ENCODE results near the gene INTS6L. TPM values are rescaled to one million over a fixed set of nuclear protein-coding genes. Genes with fewer than 3 reads are reported as not detected.
A peak's percentile ranks its signal among the peaks of the same experiment; 100 is the strongest.

INTS6L gene
- total and polyA plus RNA-seq, 2 experiments from 2014 or later: 8.1 to 12.3 TPM

DNA sequence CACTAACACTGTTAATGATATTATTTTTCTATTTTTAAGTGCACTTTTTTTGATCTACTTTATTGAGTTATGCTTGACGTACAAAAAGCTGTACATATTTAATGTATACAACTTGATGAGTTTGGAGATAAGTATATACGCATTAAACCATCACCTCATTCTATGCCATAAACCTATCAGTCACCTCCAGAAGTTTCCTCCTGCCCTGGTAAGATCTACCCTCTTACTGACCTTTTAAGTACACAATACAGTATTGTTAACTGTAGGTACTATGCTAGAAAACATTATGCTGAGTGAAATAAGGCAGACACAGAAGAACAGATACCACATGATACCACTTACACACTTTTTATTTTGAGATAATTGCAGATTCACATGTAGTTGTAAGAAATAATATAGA, 36.9 kb downstream of the INTS6L start:
- no peaks in the 10 kb centered on the region for H3K9me3 ChIP-seq (ENCODE audit: low read depth)
- no peaks in the 10 kb centered on the region for H4K20me1 ChIP-seq (ENCODE audit: insufficient read depth, poor library complexity, severe bottlenecking)
- no peaks in the 10 kb centered on the region for H3K79me2 ChIP-seq
- H3K4me2 ChIP-seq: no peak overlapping the region
- no peak for DNase-seq (ENCODE audit: low spot score)
- TF ChIP-seq, protein P1, sequence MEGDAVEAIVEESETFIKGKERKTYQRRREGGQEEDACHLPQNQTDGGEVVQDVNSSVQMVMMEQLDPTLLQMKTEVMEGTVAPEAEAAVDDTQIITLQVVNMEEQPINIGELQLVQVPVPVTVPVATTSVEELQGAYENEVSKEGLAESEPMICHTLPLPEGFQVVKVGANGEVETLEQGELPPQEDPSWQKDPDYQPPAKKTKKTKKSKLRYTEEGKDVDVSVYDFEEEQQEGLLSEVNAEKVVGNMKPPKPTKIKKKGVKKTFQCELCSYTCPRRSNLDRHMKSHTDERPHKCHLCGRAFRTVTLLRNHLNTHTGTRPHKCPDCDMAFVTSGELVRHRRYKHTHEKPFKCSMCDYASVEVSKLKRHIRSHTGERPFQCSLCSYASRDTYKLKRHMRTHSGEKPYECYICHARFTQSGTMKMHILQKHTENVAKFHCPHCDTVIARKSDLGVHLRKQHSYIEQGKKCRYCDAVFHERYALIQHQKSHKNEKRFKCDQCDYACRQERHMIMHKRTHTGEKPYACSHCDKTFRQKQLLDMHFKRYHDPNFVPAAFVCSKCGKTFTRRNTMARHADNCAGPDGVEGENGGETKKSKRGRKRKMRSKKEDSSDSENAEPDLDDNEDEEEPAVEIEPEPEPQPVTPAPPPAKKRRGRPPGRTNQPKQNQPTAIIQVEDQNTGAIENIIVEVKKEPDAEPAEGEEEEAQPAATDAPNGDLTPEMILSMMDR (IDR thresholded peaks at IDR 0.05; ENCODE audit: poor library complexity): no peak
- TF ChIP-seq EZH2phosphoT487 (IDR thresholded peaks at IDR 0.05; ENCODE audit: low read depth, severe bottlenecking, unreplicated experiment): no peak
- H3K4me1 ChIP-seq (ENCODE audit: insufficient read depth): no peaks in the 10 kb centered on the region
- H3K27me3 ChIP-seq: no peaks in the 10 kb centered on the region
- no peak overlapping the region for H3K27ac ChIP-seq
- no peak overlapping the region for H3K4me3 ChIP-seq
- H2AFZ ChIP-seq: no peak overlapping the region
- no peaks in the 10 kb centered on the region for H3K36me3 ChIP-seq (replicated peaks; ENCODE audit: insufficient read depth, low read depth)
- H3K9me2 ChIP-seq (replicated peaks; ENCODE audit: insufficient read depth): no peaks in the 10 kb centered on the region
- 57% methylated on average over 2 of the region's 2 CpGs for WGBS (ENCODE audit: low lambda C conversion rate, missing lambda C conversion rate)

- no peak overlapping the region for H3K27ac ChIP-seq
- no peaks in the 10 kb centered on the region for H3K9me3 ChIP-seq (ENCODE audit: low read depth)
- H3K79me2 ChIP-seq: no peaks in the 10 kb centered on the region
- TF ChIP-seq EZH2 (IDR thresholded peaks at IDR 0.05; ENCODE audit: borderline replicate concordance) (no peak), EZH2phosphoT487 (IDR thresholded peaks at IDR 0.05; ENCODE audit: low read depth, severe bottlenecking, unreplicated experiment) (no peak)
- TF ChIP-seq, protein P1 (IDR thresholded peaks at IDR 0.05; ENCODE audit: poor library complexity): peak; percentile 42
- H3K4me3 ChIP-seq: no peak overlapping the region
- no peak overlapping the region for H3K4me2 ChIP-seq
- H4K20me1 ChIP-seq (ENCODE audit: insufficient read depth, poor library complexity, severe bottlenecking): no peaks in the 10 kb centered on the region
- H3K9me2 ChIP-seq (replicated peaks; ENCODE audit: insufficient read depth): no peaks in the 10 kb centered on the region
- H2AFZ ChIP-seq: no peak overlapping the region
- no peaks in the 10 kb centered on the region for H3K27me3 ChIP-seq
- H3K4me1 ChIP-seq (ENCODE audit: insufficient read depth): no peaks in the 10 kb centered on the region
- WGBS (ENCODE audit: low lambda C conversion rate, missing lambda C conversion rate): 67% methylated on average over 2 of the region's 2 CpGs
- no peaks in the 10 kb centered on the region for H3K36me3 ChIP-seq (replicated peaks; ENCODE audit: insufficient read depth, low read depth)
- DNase-seq (ENCODE audit: low spot score): no peak
These were observed 52.0 kb downstream of the INTS6L start for GRCh38 chrX:135572436-135572835.

DNA sequence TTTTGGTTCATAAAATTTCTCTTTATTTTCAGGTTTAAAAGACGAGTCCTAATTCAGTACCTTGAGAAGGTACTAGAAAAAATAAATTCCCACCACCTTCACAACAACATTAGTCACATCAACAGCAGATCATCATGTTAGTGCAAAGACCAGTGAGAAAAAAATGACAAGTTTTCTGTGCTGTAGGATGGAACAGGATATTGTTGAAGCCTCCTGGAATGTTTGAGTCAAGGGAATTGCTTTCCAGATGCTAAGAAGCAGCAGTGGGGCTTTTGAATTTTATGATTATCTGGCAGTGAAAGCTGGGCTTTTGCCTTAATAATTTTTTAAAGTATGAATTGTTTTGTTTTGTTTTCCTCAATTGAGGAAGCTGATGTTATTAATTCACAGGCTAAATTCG, 61.0 kb downstream of the INTS6L start:
- H3K27ac ChIP-seq: no peak overlapping the region
- no peak for DNase-seq (ENCODE audit: low spot score)
- no peaks in the 10 kb centered on the region for H3K36me3 ChIP-seq (replicated peaks; ENCODE audit: insufficient read depth, low read depth)
- WGBS (ENCODE audit: low lambda C conversion rate, missing lambda C conversion rate): 59% methylated on average over 2 of the region's 2 CpGs
- H3K9me2 ChIP-seq (replicated peaks; ENCODE audit: insufficient read depth): no peaks in the 10 kb centered on the region
- no peaks in the 10 kb centered on the region for H4K20me1 ChIP-seq (ENCODE audit: insufficient read depth, poor library complexity, severe bottlenecking)
- H3K79me2 ChIP-seq: no peaks in the 10 kb centered on the region
- TF ChIP-seq, protein P1 (IDR thresholded peaks at IDR 0.05; ENCODE audit: poor library complexity): no peak
- TF ChIP-seq EZH2phosphoT487 (IDR thresholded peaks at IDR 0.05; ENCODE audit: low read depth, severe bottlenecking, unreplicated experiment) (no peak), EZH2 (IDR thresholded peaks at IDR 0.05; ENCODE audit: borderline replicate concordance) (no peak)
- no peak overlapping the region for H3K4me3 ChIP-seq
- no peaks in the 10 kb centered on the region for H3K4me1 ChIP-seq (ENCODE audit: insufficient read depth)
- no peak overlapping the region for H2AFZ ChIP-seq
- no peak overlapping the region for H3K4me2 ChIP-seq
- no peaks in the 10 kb centered on the region for H3K27me3 ChIP-seq
- no peaks in the 10 kb centered on the region for H3K9me3 ChIP-seq (ENCODE audit: low read depth)

- Histone ChIP-seq H3K4me1 (ENCODE audit: insufficient read depth) (no peaks in the 10 kb centered on the region), H3K4me3 (no peak overlapping the region), H3K79me2 (no peaks in the 10 kb centered on the region), H2AFZ (no peak overlapping the region), H3K9me3 (ENCODE audit: low read depth) (no peaks in the 10 kb centered on the region), H3K27me3 (no peaks in the 10 kb centered on the region), H3K9me2 (replicated peaks; ENCODE audit: insufficient read depth) (no peaks in the 10 kb centered on the region), H3K36me3 (replicated peaks; ENCODE audit: insufficient read depth, low read depth) (no peaks in the 10 kb centered on the region), H3K27ac (no peak overlapping the region), H3K4me2 (no peak overlapping the region), H4K20me1 (ENCODE audit: insufficient read depth, poor library complexity, severe bottlenecking) (no peaks in the 10 kb centered on the region)
- no peak for DNase-seq (ENCODE audit: low spot score)
- TF ChIP-seq EZH2phosphoT487 (IDR thresholded peaks at IDR 0.05; ENCODE audit: low read depth, severe bottlenecking, unreplicated experiment) (no peak), EZH2 (IDR thresholded peaks at IDR 0.05; ENCODE audit: borderline replicate concordance) (no peak)
- TF ChIP-seq, protein P1 (IDR thresholded peaks at IDR 0.05; ENCODE audit: poor library complexity): no peak
- WGBS (ENCODE audit: low lambda C conversion rate, missing lambda C conversion rate): 56% methylated on average over 6 of the region's 6 CpGs
These were observed 64.7 kb downstream of the INTS6L start for GRCh38 chrX:135585153-135585552.
